ENCODE data around the gene NSD1.
A peak's percentile ranks its signal among the peaks of the same experiment; 100 is the strongest.

Gene NSD1, protein sequence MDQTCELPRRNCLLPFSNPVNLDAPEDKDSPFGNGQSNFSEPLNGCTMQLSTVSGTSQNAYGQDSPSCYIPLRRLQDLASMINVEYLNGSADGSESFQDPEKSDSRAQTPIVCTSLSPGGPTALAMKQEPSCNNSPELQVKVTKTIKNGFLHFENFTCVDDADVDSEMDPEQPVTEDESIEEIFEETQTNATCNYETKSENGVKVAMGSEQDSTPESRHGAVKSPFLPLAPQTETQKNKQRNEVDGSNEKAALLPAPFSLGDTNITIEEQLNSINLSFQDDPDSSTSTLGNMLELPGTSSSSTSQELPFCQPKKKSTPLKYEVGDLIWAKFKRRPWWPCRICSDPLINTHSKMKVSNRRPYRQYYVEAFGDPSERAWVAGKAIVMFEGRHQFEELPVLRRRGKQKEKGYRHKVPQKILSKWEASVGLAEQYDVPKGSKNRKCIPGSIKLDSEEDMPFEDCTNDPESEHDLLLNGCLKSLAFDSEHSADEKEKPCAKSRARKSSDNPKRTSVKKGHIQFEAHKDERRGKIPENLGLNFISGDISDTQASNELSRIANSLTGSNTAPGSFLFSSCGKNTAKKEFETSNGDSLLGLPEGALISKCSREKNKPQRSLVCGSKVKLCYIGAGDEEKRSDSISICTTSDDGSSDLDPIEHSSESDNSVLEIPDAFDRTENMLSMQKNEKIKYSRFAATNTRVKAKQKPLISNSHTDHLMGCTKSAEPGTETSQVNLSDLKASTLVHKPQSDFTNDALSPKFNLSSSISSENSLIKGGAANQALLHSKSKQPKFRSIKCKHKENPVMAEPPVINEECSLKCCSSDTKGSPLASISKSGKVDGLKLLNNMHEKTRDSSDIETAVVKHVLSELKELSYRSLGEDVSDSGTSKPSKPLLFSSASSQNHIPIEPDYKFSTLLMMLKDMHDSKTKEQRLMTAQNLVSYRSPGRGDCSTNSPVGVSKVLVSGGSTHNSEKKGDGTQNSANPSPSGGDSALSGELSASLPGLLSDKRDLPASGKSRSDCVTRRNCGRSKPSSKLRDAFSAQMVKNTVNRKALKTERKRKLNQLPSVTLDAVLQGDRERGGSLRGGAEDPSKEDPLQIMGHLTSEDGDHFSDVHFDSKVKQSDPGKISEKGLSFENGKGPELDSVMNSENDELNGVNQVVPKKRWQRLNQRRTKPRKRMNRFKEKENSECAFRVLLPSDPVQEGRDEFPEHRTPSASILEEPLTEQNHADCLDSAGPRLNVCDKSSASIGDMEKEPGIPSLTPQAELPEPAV (N-terminal part only)

GRCh38 chr5:177133096-177133852, at the start of gene NSD1:
Gene NSD1, plus strand, starts transcription at chr5:177133773. Its CDS starts 1,331 bp downstream, at chr5:177135104.
- ChIA-PET CTCF (interaction anchor here (1.0 to 1.7 kb wide), 2 partner anchors 12 to 20 kb away, joined by 3 to 5 read pairs; no protein-coding TSS in a partner anchor), POLR2A (interaction anchor here (1.1 kb wide), 1 partner anchor 11 kb away, joined by 3 read pairs; no protein-coding TSS in a partner anchor)
- H3K4me3 ChIP-seq (ENCODE audit: low read depth, low read length), result peak within 1 kb of the TSS; percentile 64
- DNase-seq (ENCODE audit: low read depth, low spot score), result no peak
- TF ChIP-seq CTCF (IDR thresholded peaks at IDR 0.05; ENCODE audit: insufficient read depth, low read length, missing control alignments), result no peak

DNA sequence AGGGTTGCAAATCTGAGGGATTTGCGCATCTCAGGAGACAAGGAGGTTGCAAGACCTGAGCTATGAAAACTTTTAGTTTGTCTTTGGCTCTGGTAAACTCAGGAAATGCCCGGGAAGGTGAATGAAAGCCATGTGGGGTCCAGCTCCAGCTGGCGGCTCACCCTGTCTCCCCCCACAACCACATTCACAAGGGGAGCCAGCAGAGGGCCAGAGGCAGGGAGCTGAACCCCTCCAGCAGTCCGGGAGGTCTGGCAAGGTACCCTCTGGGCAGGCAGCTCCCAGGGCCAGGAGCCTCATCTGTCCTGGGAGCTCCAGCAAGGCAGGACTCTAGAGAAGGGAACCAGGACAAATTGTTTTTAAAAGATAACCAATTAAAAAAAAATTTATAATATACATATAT, 49.4 kb upstream of the NSD1 start:
- POLR2A ChIA-PET, result no interaction called here
- CTCF ChIA-PET, result interaction anchor here (0.8 to 12.3 kb wide), 5 partner anchors 14 to 424 kb away, joined by 3 to 189 read pairs (median 4); no protein-coding TSS in a partner anchor
- no peak for TF ChIP-seq CTCF (IDR thresholded peaks at IDR 0.05; ENCODE audit: insufficient read depth, low read length, missing control alignments)
- H3K4me3 ChIP-seq (ENCODE audit: low read depth, low read length), result no peak overlapping the region
- DNase-seq (ENCODE audit: low read depth, low spot score), result no peak

GRCh38 chr5:177085985-177086653, 47.5 kb upstream of the NSD1 start:
- no peak for TF ChIP-seq CTCF (IDR thresholded peaks at IDR 0.05; ENCODE audit: insufficient read depth, low read length, missing control alignments)
- no peak for DNase-seq (ENCODE audit: low read depth, low spot score)
- no peak overlapping the region for H3K4me3 ChIP-seq (ENCODE audit: low read depth, low read length)
- ChIA-PET POLR2A (no interaction called here), CTCF (interaction anchor here (0.9 to 12.3 kb wide), 6 partner anchors 8 to 426 kb away, joined by 3 to 189 read pairs (median 11); no protein-coding TSS in a partner anchor)

GRCh38 chr5:177086654-177087397, 46.7 kb upstream of the NSD1 start, which contains the start of gene FGFR4:
Gene FGFR4, plus strand, starts transcription at chr5:177086915. Its CDS starts 2,688 bp downstream, at chr5:177089603.
- DNase-seq (ENCODE audit: low read depth, low spot score), result no peak
- ChIA-PET CTCF (interaction anchor here (0.7 to 12.3 kb wide), 7 partner anchors 8 to 1357 kb away, joined by 3 to 189 read pairs (median 7); no protein-coding TSS in a partner anchor), POLR2A (no interaction called here)
- peak within 1 kb of the TSS; percentile 49 for H3K4me3 ChIP-seq (ENCODE audit: low read depth, low read length)
- TF ChIP-seq CTCF (IDR thresholded peaks at IDR 0.05; ENCODE audit: insufficient read depth, low read length, missing control alignments), result peak; percentile 56
